ENCODE measurements around the gene RAMP3.
"Not testable (repeated sequence)": the region's sequence is repeated elsewhere in the genome, so short reads cannot be mapped to it uniquely, and the experiment has no call there.

Gene RAMP3

DNA sequence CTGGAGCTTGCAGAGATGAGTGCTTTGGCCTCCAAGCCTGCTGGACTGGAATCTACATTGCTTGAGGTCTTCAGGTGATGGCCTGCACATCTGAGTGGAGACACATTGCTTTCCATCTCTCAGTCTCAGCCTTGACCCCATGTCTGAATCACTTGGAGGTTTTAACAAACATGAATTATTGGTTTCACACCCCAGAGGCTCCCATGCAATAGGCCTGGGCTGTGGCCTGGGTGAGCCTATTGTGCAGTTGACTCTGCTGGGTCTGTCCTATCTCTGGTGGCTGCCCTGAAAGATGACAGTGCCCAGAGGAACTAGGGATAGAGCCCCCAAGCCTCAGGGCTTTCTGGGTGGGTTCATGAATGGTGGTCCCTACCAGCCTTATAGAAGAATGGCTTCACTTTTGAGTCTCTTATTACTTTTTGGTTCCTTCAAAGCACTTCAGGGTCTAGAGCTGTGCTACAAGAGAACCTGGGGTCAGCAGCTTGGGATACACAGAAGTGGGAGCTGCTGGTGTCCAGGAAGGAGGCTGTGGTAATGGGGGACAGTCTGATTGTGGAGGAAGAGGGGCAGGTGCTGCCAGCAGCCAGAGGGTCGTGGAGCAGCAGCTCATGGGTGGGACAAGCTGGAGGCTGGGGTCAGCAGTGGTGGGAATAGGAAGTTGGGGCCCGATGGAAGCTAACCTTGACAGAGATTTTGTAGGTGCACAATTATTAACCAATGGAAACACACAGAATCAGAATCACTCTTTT, 5.5 kb downstream of the RAMP3 start:
- Histone ChIP-seq H3K27ac (ENCODE audit: poor library complexity, severe bottlenecking) (no peak overlapping the region), H3K4me3 (ENCODE audit: severe bottlenecking) (no peak overlapping the region), H3K27me3 (ENCODE audit: insufficient read depth, poor library complexity, severe bottlenecking) (peaks cover 10% of the 10 kb centered on the region), H3K9me3 (ENCODE audit: severe bottlenecking) (no peaks in the 10 kb centered on the region), H3K4me1 (ENCODE audit: insufficient read depth, poor library complexity, severe bottlenecking) (no peaks in the 10 kb centered on the region), H3K36me3 (ENCODE audit: low read depth) (no peaks in the 10 kb centered on the region)
- ATAC-seq (ENCODE audit: low read depth) (no peak), DNase-seq (ENCODE audit: low spot score) (peak; percentile 16)
- TF ChIP-seq, protein P1, sequence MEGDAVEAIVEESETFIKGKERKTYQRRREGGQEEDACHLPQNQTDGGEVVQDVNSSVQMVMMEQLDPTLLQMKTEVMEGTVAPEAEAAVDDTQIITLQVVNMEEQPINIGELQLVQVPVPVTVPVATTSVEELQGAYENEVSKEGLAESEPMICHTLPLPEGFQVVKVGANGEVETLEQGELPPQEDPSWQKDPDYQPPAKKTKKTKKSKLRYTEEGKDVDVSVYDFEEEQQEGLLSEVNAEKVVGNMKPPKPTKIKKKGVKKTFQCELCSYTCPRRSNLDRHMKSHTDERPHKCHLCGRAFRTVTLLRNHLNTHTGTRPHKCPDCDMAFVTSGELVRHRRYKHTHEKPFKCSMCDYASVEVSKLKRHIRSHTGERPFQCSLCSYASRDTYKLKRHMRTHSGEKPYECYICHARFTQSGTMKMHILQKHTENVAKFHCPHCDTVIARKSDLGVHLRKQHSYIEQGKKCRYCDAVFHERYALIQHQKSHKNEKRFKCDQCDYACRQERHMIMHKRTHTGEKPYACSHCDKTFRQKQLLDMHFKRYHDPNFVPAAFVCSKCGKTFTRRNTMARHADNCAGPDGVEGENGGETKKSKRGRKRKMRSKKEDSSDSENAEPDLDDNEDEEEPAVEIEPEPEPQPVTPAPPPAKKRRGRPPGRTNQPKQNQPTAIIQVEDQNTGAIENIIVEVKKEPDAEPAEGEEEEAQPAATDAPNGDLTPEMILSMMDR (IDR thresholded peaks at IDR 0.05; ENCODE audit: poor library complexity, severe bottlenecking) = no peak

DNA sequence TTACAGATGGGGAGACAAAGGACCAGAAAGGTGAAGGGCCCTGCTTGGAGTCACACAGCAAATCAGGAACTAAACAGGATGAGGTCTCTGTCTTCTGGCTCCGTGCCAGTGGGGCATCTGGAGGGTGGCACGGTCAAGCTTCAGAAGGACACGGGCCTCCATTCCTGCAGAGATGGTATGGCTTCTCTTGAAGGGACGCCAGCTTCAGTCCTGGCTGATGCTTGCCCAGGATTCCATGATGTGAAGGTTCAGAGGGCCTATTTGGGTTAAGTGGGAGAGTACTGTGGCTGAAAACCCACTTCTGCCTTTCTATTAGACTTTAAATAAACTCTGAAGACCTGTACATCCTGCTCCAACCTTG, 6.1 kb downstream of the RAMP3 start:
- Histone ChIP-seq H3K36me3 (ENCODE audit: low read depth) (no peaks in the 10 kb centered on the region), H3K4me1 (ENCODE audit: insufficient read depth, poor library complexity, severe bottlenecking) (no peaks in the 10 kb centered on the region), H3K27me3 (ENCODE audit: insufficient read depth, poor library complexity, severe bottlenecking) (peaks cover 5% of the 10 kb centered on the region), H3K4me3 (ENCODE audit: severe bottlenecking) (no peak overlapping the region), H3K9me3 (ENCODE audit: severe bottlenecking) (no peaks in the 10 kb centered on the region), H3K27ac (ENCODE audit: poor library complexity, severe bottlenecking) (no peak overlapping the region)
- TF ChIP-seq, protein P1 (IDR thresholded peaks at IDR 0.05; ENCODE audit: poor library complexity, severe bottlenecking) = no peak
- DNase-seq (ENCODE audit: low spot score) (peak; percentile 36), ATAC-seq (ENCODE audit: low read depth) (no peak)

DNA sequence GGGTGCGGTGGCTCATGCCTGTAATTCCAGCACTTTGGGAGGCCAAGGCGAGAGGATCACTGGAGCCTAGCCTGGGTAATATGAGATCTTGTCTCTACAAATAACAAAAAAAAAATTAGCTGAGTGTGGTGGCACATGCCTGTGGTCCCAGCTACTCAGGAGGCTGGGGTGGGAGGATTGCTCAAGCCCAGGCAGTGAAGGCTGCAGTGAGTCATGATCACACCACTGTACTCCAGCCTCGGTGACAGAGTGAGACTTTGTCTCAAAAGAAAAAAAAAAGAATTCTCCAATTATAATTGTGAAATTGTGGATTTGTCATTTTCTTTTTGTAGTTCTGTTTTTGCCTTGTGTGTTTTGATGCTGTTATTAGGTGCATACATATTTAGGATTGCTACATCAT, 6.7 kb downstream of the RAMP3 start:
- H3K36me3 ChIP-seq (ENCODE audit: low read depth); ATAC-seq (ENCODE audit: low read depth); H3K4me1 ChIP-seq (ENCODE audit: insufficient read depth, poor library complexity, severe bottlenecking); H3K9me3 ChIP-seq (ENCODE audit: severe bottlenecking); H3K4me3 ChIP-seq (ENCODE audit: severe bottlenecking); H3K27ac ChIP-seq (ENCODE audit: poor library complexity, severe bottlenecking); H3K27me3 ChIP-seq (ENCODE audit: insufficient read depth, poor library complexity, severe bottlenecking): not testable (repeated sequence)
- peak; percentile 6 for DNase-seq (ENCODE audit: low spot score)

DNA sequence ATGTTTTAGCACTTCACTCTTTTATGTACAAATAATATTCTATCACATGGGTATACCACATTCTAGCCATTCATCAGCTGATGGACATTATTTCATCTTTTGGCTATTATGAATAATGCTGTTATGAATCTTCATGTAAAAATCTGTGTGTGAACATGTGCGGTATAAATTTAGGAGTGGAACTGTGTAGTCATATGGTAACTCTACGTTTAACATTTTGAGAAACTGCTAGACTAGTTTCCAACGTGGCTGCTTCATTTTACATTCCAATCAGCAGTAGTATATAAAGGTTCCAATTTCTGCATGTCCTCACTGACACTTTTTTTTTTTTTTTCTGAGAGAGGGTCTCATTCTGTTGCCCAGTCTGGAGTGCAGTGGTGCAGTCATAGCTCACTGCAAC, 8.3 kb downstream of the RAMP3 start:
- DNase-seq (ENCODE audit: low spot score) (peak; percentile 2), ATAC-seq (ENCODE audit: low read depth) (no peak)
- no peaks in the 10 kb centered on the region for H3K27me3 ChIP-seq (ENCODE audit: insufficient read depth, poor library complexity, severe bottlenecking)
- no peaks in the 10 kb centered on the region for H3K9me3 ChIP-seq (ENCODE audit: severe bottlenecking)
- no peak overlapping the region for H3K27ac ChIP-seq (ENCODE audit: poor library complexity, severe bottlenecking)
- no peaks in the 10 kb centered on the region for H3K4me1 ChIP-seq (ENCODE audit: insufficient read depth, poor library complexity, severe bottlenecking)
- no peaks in the 10 kb centered on the region for H3K36me3 ChIP-seq (ENCODE audit: low read depth)
- TF ChIP-seq, protein P1 (IDR thresholded peaks at IDR 0.05; ENCODE audit: poor library complexity, severe bottlenecking) = no peak
- no peak overlapping the region for H3K4me3 ChIP-seq (ENCODE audit: severe bottlenecking)

DNA sequence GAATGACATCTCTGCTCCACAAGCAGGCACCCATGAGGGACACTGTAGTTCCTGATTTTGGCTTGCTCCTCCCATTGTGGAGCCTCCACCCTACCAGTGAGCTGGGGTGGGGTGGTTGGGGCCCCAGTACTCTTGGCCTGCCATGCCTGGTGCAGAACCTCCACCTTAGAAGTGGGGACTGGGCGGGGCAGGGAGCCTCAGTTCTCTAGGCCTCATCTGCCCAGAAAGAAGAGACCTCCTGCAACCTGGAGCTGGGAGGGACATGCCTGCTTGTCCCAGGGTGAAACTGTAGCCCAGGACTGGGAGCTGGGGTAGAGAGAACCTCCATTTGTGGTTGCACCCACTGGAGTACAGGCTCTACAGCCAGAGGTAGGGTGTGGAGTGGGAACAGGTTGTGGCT, 14.4 kb downstream of the RAMP3 start:
- DNase-seq (ENCODE audit: low spot score) = peak; percentile 29
- Histone ChIP-seq H3K4me1 (ENCODE audit: insufficient read depth, poor library complexity, severe bottlenecking) (no peaks in the 10 kb centered on the region), H3K36me3 (ENCODE audit: low read depth) (no peaks in the 10 kb centered on the region), H3K4me3 (ENCODE audit: severe bottlenecking) (no peak overlapping the region), H3K9me3 (ENCODE audit: severe bottlenecking) (no peaks in the 10 kb centered on the region), H3K27me3 (ENCODE audit: insufficient read depth, poor library complexity, severe bottlenecking) (no peaks in the 10 kb centered on the region), H3K27ac (ENCODE audit: poor library complexity, severe bottlenecking) (no peak overlapping the region)
- TF ChIP-seq, protein P1 (IDR thresholded peaks at IDR 0.05; ENCODE audit: poor library complexity, severe bottlenecking) = no peak
- no peak for ATAC-seq (ENCODE audit: low read depth)

Data from RWPE2 (cell line).